ENCODE measurements around the gene PRF1. TPM values are rescaled to one million over a fixed set of nuclear protein-coding genes. Genes with fewer than 3 reads are reported as not detected.

Gene PRF1
- total and polyA plus RNA-seq, 2 of the 13 experiments (the other 11 are each of a cell fraction or from before 2014, with no cell fraction given) = 1.00 to 1.4 TPM

DNA sequence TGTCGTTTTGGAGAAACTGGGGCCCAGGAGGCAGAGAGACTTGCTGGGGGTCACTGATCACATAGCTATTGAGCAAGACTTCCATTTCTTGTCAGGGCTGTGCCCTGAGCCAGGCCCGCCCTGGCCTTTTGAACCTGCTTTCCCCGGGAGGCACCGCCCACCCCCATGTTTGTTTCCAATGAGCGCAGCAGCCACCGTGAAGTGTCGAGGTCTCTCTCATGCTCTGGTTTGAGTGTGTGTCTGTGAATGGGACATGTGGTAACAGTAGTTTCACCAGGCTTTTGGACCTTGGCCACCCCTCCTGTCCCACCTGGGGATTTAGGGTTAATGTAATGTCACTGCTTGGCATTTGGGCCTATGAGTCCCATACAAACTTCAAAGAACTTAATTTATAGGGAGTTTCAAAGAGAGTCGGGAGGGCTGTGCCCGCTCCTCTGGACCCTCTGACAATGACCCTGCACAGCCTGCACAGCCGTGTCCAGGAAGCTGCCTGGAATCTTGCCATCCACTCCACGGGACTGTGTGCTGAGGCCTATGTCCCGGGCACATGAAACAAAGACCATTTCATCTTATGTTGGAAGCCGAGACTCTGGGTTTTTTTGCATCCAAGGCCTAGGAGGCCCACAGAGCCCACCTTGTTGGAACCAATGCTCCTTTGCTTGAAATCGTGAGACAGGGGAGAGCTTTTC lies 6.3 kb downstream of the PRF1 start (continued):
- TF ChIP-seq, protein P1, sequence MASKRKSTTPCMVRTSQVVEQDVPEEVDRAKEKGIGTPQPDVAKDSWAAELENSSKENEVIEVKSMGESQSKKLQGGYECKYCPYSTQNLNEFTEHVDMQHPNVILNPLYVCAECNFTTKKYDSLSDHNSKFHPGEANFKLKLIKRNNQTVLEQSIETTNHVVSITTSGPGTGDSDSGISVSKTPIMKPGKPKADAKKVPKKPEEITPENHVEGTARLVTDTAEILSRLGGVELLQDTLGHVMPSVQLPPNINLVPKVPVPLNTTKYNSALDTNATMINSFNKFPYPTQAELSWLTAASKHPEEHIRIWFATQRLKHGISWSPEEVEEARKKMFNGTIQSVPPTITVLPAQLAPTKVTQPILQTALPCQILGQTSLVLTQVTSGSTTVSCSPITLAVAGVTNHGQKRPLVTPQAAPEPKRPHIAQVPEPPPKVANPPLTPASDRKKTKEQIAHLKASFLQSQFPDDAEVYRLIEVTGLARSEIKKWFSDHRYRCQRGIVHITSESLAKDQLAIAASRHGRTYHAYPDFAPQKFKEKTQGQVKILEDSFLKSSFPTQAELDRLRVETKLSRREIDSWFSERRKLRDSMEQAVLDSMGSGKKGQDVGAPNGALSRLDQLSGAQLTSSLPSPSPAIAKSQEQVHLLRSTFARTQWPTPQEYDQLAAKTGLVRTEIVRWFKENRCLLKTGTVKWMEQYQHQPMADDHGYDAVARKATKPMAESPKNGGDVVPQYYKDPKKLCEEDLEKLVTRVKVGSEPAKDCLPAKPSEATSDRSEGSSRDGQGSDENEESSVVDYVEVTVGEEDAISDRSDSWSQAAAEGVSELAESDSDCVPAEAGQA (IDR thresholded peaks at IDR 0.05; ENCODE audit: low read depth) = no peak
- TF ChIP-seq, protein P1 (CRISPR knock-in tag; IDR thresholded peaks at IDR 0.05; ENCODE audit: borderline replicate concordance) = no peak
- TF ChIP-seq, protein P2, sequence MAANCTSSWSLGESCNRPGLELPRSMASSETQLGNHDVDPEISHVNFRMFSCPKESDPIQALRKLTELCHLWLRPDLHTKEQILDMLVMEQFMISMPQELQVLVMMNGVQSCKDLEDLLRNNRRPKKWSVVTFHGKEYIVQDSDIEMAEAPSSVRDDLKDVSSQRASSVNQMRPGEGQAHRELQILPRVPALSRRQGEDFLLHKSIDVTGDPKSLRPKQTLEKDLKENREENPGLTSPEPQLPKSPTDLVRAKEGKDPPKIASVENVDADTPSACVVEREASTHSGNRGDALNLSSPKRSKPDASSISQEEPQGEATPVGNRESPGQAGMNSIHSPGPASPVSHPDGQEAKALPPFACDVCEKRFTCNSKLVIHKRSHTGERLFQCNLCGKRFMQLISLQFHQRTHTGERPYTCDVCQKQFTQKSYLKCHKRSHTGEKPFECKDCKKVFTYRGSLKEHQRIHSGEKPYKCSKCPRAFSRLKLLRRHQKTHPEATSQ (CRISPR knock-in tag; IDR thresholded peaks at IDR 0.05; ENCODE audit: borderline replicate concordance) = 0 out of 2 replicates have a peak, but pooled peaks have one; percentile 51
- TF ChIP-seq, protein P3, sequence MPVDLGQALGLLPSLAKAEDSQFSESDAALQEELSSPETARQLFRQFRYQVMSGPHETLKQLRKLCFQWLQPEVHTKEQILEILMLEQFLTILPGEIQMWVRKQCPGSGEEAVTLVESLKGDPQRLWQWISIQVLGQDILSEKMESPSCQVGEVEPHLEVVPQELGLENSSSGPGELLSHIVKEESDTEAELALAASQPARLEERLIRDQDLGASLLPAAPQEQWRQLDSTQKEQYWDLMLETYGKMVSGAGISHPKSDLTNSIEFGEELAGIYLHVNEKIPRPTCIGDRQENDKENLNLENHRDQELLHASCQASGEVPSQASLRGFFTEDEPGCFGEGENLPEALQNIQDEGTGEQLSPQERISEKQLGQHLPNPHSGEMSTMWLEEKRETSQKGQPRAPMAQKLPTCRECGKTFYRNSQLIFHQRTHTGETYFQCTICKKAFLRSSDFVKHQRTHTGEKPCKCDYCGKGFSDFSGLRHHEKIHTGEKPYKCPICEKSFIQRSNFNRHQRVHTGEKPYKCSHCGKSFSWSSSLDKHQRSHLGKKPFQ (CRISPR knock-in tag; IDR thresholded peaks at IDR 0.05; ENCODE audit: insufficient replicate concordance) = no peak
- no peak for TF ChIP-seq ZNF724P (CRISPR knock-in tag; IDR thresholded peaks at IDR 0.05; ENCODE audit: borderline replicate concordance)
- TF ChIP-seq HMG20A (CRISPR knock-in tag; IDR thresholded peaks at IDR 0.05; ENCODE audit: borderline replicate concordance) = no peak
- no peak for TF ChIP-seq MTF2 (CRISPR knock-in tag; IDR thresholded peaks at IDR 0.05; ENCODE audit: borderline replicate concordance)
- TF ChIP-seq, protein P4, sequence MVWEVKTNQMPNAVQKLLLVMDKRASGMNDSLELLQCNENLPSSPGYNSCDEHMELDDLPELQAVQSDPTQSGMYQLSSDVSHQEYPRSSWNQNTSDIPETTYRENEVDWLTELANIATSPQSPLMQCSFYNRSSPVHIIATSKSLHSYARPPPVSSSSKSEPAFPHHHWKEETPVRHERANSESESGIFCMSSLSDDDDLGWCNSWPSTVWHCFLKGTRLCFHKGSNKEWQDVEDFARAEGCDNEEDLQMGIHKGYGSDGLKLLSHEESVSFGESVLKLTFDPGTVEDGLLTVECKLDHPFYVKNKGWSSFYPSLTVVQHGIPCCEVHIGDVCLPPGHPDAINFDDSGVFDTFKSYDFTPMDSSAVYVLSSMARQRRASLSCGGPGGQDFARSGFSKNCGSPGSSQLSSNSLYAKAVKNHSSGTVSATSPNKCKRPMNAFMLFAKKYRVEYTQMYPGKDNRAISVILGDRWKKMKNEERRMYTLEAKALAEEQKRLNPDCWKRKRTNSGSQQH (CRISPR knock-in tag; IDR thresholded peaks at IDR 0.05; ENCODE audit: low read depth) = no peak; the same call in 1 of the 2 replicates
- no peak for TF ChIP-seq ZNF660 (CRISPR knock-in tag; IDR thresholded peaks at IDR 0.05; ENCODE audit: borderline replicate concordance, low read depth)
- TF ChIP-seq YEATS2 (CRISPR knock-in tag; IDR thresholded peaks at IDR 0.05; ENCODE audit: borderline replicate concordance) = peak; percentile 33; the same call in 1 of the 2 replicates
- TF ChIP-seq PPARG (CRISPR knock-in tag; conservative IDR thresholded peaks at IDR 0.05) = peak; percentile 29; the same call in 1 of the 2 replicates
- TF ChIP-seq ZKSCAN8 (CRISPR knock-in tag; IDR thresholded peaks at IDR 0.05; ENCODE audit: borderline replicate concordance) = 0 out of 2 replicates have a peak, but pooled peaks have one; percentile 56
- TF ChIP-seq ZNF737 (CRISPR knock-in tag; IDR thresholded peaks at IDR 0.05; ENCODE audit: borderline replicate concordance) = no peak; the same call in 1 of the 2 replicates
- no peak for TF ChIP-seq RFXANK (CRISPR knock-in tag; IDR thresholded peaks at IDR 0.05)
- TF ChIP-seq, protein P5, sequence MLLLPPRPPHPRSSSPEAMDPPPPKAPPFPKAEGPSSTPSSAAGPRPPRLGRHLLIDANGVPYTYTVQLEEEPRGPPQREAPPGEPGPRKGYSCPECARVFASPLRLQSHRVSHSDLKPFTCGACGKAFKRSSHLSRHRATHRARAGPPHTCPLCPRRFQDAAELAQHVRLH (CRISPR knock-in tag; IDR thresholded peaks at IDR 0.05; ENCODE audit: borderline replicate concordance, low read depth) = no peak
- no peak for TF ChIP-seq NFE2 (CRISPR knock-in tag; IDR thresholded peaks at IDR 0.05)
- no peak for TF ChIP-seq ZNF337 (CRISPR knock-in tag; IDR thresholded peaks at IDR 0.05; ENCODE audit: borderline replicate concordance, low read depth)
